Hypothalamus (tissue), 51 donors: ENCODE data around the gene CARD10.

Experiments used
- DNase-seq, 51 donors: peaks; one replicate each; lab custom pipeline; 2025; lab: John Stamatoyannopoulos, UW

Gene CARD10

DNA sequence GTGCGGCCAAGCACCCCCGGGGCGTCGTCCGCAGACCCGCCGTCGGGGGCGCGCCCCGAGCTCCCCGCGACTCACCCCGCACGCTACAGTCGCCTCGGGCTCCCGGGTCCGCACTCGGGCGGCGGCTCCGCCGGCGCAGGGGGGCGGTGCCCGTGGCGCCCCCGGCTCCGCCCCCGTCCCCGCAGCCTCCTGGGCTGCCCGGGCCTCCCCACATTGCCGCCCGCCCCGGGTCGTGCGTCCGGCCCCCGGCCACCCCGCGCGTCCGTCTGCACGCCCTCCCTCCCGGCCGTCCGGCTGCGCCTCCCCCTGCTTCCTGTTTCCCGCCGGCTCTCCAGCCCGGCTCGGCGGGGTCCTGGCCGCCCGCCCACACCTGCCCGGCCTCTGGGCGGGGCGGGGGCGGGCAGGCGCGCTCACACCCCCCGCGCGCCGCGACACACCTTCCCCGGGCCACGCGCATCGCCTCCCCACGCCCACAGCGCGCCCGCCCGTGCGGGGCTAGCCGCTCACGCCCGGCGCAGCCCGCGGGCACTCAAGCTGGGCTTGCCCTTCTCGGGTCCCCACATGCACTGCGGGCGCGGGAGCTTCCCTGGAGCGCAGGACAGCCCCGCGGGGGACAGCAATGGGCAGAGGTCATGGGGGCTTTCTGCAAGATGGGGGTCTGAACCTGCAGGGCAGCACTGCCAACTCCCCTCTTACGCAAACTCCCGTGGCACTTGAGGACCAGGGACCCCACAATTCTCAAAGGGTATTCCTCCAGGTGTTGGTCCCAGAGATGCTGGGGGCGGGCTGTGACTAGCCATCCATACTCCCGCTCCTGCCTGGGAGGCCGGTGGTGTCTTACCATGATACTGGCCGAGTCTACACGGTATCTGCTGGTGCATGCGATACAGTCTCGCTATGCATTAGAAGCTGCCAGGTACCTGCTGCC, at the start of gene CARD10:
Gene CARD10, minus strand, starts transcription at position 148 of the 928 bp plus-strand sequence. CDS start 215 bp downstream, outside the sequence.
- DNase-seq, result no peak

- no peak for DNase-seq
Observed at GRCh38 chr22:37568448-37569008, 49.3 kb upstream of the CARD10 start.

GRCh38 chr22:37568012-37568411, 48.8 kb upstream of the CARD10 start:
- DNase-seq, result no peak

GRCh38 chr22:37566903-37567798, 47.9 kb upstream of the CARD10 start:
- peak in 46 of 51 donors; percentile 20 to 83 (median 56) for DNase-seq

DNA sequence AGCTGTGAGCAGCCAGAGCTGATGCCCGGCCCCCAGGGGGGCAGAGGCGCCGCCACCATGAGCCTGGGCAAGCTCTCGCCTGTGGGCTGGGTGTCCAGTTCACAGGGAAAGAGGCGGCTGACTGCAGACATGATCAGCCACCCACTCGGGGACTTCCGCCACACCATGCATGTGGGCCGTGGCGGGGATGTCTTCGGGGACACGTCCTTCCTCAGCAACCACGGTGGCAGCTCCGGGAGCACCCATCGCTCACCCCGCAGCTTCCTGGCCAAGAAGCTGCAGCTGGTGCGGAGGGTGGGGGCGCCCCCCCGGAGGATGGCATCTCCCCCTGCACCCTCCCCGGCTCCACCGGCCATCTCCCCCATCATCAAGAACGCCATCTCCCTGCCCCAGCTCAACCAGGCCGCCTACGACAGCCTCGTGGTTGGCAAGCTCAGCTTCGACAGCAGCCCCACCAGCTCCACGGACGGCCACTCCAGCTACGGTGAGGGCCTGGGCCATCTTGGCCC, 47.2 kb upstream of the CARD10 start:
- DNase-seq, result peak in 19 of 51 donors; percentile 22 to 72 (median 41)

GRCh38 chr22:37565830-37566229, 46.6 kb upstream of the CARD10 start:
- DNase-seq, result peak in 1 of 51 donors; percentile 42

DNA sequence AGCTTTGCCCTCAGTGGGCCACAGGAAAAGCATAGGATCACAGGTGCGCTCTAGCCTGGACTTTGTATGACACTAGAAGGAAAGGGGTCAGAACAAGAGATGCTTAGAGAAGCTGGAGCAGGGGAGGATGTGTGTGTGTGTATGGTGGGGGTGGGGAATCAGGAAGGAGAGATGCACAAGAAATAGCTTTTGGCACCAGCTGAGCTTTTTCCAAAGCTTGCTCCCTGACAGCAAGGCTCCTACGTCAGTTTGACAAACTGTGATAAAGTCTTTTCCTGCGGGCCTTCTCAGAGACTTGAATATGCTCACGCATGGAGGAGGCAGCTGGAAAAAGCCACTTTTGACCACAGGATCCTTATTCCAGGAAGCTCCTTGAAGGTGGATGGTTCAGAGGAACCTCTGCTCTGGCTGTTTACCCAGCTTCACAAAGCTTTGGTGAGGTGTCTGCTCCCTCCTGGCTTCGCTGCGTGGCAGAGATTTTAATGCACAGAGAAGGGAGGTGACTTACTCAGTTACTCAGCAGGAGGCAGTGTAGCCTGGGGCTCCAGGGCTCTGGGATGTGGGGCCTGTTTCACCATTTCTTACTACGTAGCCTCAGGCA, 45.0 kb upstream of the CARD10 start:
- DNase-seq, result peak in 2 of 51 donors; percentile 70 to 72

DNA sequence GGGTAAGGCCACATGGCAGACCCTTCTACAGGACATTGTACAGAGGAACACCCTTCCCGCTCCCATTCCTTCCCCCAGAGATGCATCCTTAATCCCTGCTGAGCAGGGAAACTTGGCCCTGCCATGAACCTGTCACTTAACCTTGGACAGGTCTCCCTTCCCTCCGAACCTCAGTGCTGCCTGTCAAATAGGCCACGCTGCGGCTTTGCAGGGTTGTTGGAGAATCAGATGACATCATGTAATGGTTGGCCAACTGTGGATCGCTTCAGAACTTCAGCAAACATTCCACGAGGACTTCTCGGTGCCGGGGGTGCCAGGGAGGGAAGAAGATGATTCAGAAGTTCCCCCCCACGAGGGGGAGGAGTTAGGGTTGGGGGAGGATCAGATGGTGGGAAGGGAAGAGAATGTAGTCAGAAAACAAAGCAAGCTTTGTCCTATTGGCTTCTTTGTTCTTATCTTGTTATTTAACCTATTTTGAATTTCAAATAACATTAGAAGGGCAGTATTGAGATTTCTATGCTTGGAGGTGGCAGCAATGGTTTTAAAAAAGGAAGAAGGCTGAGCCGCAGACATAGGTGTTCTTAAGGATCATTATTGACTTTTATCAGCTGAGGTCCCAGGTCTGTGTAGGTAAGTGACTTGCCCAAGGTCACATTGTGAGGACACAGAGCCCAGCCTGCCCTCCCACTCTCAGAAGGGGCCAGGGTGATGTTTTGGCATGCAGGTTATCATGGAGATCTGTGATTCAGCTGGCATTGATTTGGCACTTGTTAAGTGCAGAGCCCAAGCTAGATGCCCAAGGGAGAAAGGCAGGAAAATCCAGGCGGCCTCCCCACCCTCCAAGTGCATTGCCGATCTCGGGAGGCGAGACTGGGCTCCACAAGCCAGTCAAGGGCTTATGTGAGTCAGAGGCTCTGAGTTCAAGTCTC, 44.2 kb upstream of the CARD10 start:
- peak in 43 of 51 donors; percentile 20 to 94 (median 76) for DNase-seq

- DNase-seq, result peak in 1 of 51 donors; percentile 15
Observed at GRCh38 chr22:37562049-37562875, 43.0 kb upstream of the CARD10 start.

GRCh38 chr22:37561212-37562048, 42.2 kb upstream of the CARD10 start:
- DNase-seq, result peak in 50 of 51 donors; percentile 33 to 95 (median 78)

- DNase-seq, result peak in 16 of 51 donors; percentile 18 to 63 (median 44)
Observed at GRCh38 chr22:37560608-37561211, 41.5 kb upstream of the CARD10 start.

- DNase-seq, result peak in 42 of 51 donors; percentile 17 to 85 (median 59)
Observed at GRCh38 chr22:37559901-37560607, 40.8 kb upstream of the CARD10 start, which contains the start of gene CDC42EP1. Gene CDC42EP1, plus strand, starts transcription at chr22:37560480. Its CDS starts 5,870 bp downstream, at chr22:37566350.

GRCh38 chr22:37559521-37559900, 40.3 kb upstream of the CARD10 start:
- no peak for DNase-seq

GRCh38 chr22:37558815-37559214, 39.6 kb upstream of the CARD10 start:
- DNase-seq, result no peak

- no peak for DNase-seq
Observed at GRCh38 chr22:37557321-37558001, 38.2 kb upstream of the CARD10 start.
